HepG2 (cell line): ENCODE data around the gene POMP. TPM values are rescaled to one million over a fixed set of nuclear protein-coding genes. Genes with fewer than 3 reads are reported as not detected.

ENCODE experiments used
- ATAC-seq: fragments of 200-7000 bp; cut with Tn5 transposase; 3 replicates; pipeline ENCODE4 v1.9.1; 2020; ENCODE audit warnings: mild to moderate bottlenecking, moderate library complexity
- BruUV-seq: library from RNA; stranded (reverse); fragments of 400-500 nt; replicated peaks from 2 replicates; lab custom pipeline; 2021; lab: Mats Ljungman, UMichigan
- CTCF ChIA-PET: fragments of 300-600 bp; formaldehyde crosslinking; extraction: SDS; loops from one replicate; lab custom pipeline; 2021; ENCODE audit warnings: low total read pairs, inconsistent platforms, low intra/inter-chr PET ratio; lab: Yijun Ruan, JAX
- POLR2A ChIA-PET: fragments of 350-600 bp; sonication (Branson Sonifier 250); formaldehyde crosslinking; loops from one replicate; lab custom pipeline; 2020; ENCODE audit warnings: antibody characterized with exemption, inconsistent platforms; lab: Yijun Ruan, JAX
- DNase-seq: peaks from one replicate; pipeline ENCODE4 v3.0.0-alpha.2; 2015; ENCODE audit warnings: low spot score
- FAIRE-seq: peaks from 3 replicates; lab custom pipeline; 2011; peaks lifted over from hg19 to GRCh38; lab: Jason Lieb, UNC
- H2AFZ ChIP-seq: one replicate; pipeline ENCODE4 v1.6.1; 2011; ENCODE audit warnings: low read length, inconsistent platforms
- H3K27ac ChIP-seq: fragments of 300-600 bp; 3 replicates; pipeline ENCODE4 v1.8.0; 2011; ENCODE audit warnings: mixed run types, mild to moderate bottlenecking, mixed read lengths, low read length, inconsistent platforms; ENCODE audit not compliant: insufficient read depth; ENCODE audit errors: extremely low read length
- H3K27me3 ChIP-seq, 2 experiments: fragments of 200-600 bp in 1 of 2; 2 replicates in 1 of 2; 3 replicates in 1 of 2; pipeline versions ENCODE4 v1.6.0 to v1.8.0; 2011; ENCODE audit warnings: low read length in 2 of 2, mild to moderate bottlenecking in 2 of 2, moderate library complexity in 2 of 2, inconsistent platforms in 1 of 2; ENCODE audit not compliant: insufficient read depth in 2 of 2, control insufficient read depth in 1 of 2
- H3K36me3 ChIP-seq, 2 experiments: fragments of 200-600 bp in 1 of 2; replicated peaks in 1 of 2; 2 replicates in 1 of 2; 3 replicates in 1 of 2; pipeline versions ENCODE4 v1.5.1 to v1.8.0; 2011; ENCODE audit warnings: low read length in 2 of 2, inconsistent platforms in 1 of 2; ENCODE audit not compliant: insufficient read depth in 2 of 2, control insufficient read depth in 1 of 2
- H3K4me1 ChIP-seq: 2 replicates; pipeline ENCODE4 v1.5.1; 2012; ENCODE audit warnings: low read length, inconsistent platforms; ENCODE audit not compliant: insufficient read depth
- H3K4me2 ChIP-seq: 2 replicates; pipeline ENCODE4 v1.6.0; 2011; ENCODE audit warnings: low read depth, low read length, inconsistent platforms
- H3K4me3 ChIP-seq, 3 experiments: fragments of 200-600 bp in 1 of 3; sonication (generic), shearing (Covaris generic) in 1 of 3; replicated peaks in 1 of 3; 2 replicates each; pipeline ENCODE4 v1.5.1; 2011 to 2016; ENCODE audit warnings: low read length in 3 of 3, inconsistent platforms in 2 of 3, low read depth in 2 of 3, mild to moderate bottlenecking in 2 of 3, control low read depth in 1 of 3, mixed read lengths in 1 of 3; ENCODE audit not compliant: insufficient read depth in 1 of 3
- H3K79me2 ChIP-seq: one replicate; pipeline ENCODE4 v1.6.1; 2011; ENCODE audit warnings: low read length, inconsistent platforms; ENCODE audit not compliant: insufficient read depth
- H3K9ac ChIP-seq: 2 replicates; pipeline ENCODE4 v1.6.0; 2011; ENCODE audit warnings: mild to moderate bottlenecking, low read depth, low read length, inconsistent platforms; ENCODE audit not compliant: insufficient read depth
- H3K9me3 ChIP-seq: 2 replicates; pipeline ENCODE4 v1.5.1; 2012; ENCODE audit warnings: mild to moderate bottlenecking, low read length
- H4K20me1 ChIP-seq: 2 replicates; pipeline ENCODE4 v1.6.0; 2011; ENCODE audit warnings: inconsistent platforms, mild to moderate bottlenecking, low read length, moderate library complexity; ENCODE audit not compliant: insufficient read depth
- ATF2 ChIP-seq: sonication (generic); formaldehyde crosslinking; IDR thresholded peaks from 2 replicates; pipeline ENCODE4 v1.4.0; 2020; ENCODE audit warnings: missing genetic modification reagents
- ATF7 ChIP-seq, 2 experiments: fragments of 450-650 bp in 1 of 2; sonication (generic) in 1 of 2; formaldehyde crosslinking in 1 of 2; IDR thresholded peaks; 2 replicates each; pipeline versions ENCODE4 v1.4.0 to v1.6.1; 2016 to 2020; ENCODE audit warnings: antibody characterized with exemption in 1 of 2, mild to moderate bottlenecking in 1 of 2, missing genetic modification reagents in 1 of 2
- CEBPG ChIP-seq: IDR thresholded peaks from 2 replicates; pipeline ENCODE4 v1.6.1; 2016
- FOXA3 ChIP-seq: IDR thresholded peaks from 2 replicates; pipeline ENCODE4 v1.6.1; 2016; ENCODE audit warnings: missing genetic modification reagents, missing compliant biosample characterization
- GTF2F1 ChIP-seq: fragments of 150-350 bp; IDR thresholded peaks from 2 replicates; pipeline ENCODE4 v1.6.1; 2014; ENCODE audit warnings: low read length
- HNRNPLL ChIP-seq: fragments of 200-400 bp; formaldehyde crosslinking; IDR thresholded peaks from 2 replicates; pipeline ENCODE4 v1.6.1; 2017; ENCODE audit warnings: mild to moderate bottlenecking, low read depth, low read length; ENCODE audit not compliant: poor library complexity, severe bottlenecking
- KDM1A ChIP-seq: IDR thresholded peaks from 2 replicates; pipeline ENCODE4 v1.6.1; 2016; ENCODE audit warnings: missing compliant biosample characterization
- MTF1 ChIP-seq: sonication (generic); formaldehyde crosslinking; IDR thresholded peaks from 2 replicates; pipeline ENCODE4 v1.5.0; 2020; ENCODE audit warnings: missing genetic modification reagents
- POLR2AphosphoS5 ChIP-seq: IDR thresholded peaks from 2 replicates; pipeline ENCODE4 v1.6.1; 2012; ENCODE audit warnings: low read depth, low read length
- SATB2 ChIP-seq: sonication (generic); formaldehyde crosslinking; IDR thresholded peaks from 2 replicates; pipeline ENCODE4 v1.5.0; 2020; ENCODE audit warnings: missing genetic modification reagents
- ZNF12 ChIP-seq: sonication (generic); formaldehyde crosslinking; IDR thresholded peaks from 2 replicates; pipeline ENCODE4 v1.5.0; 2020; ENCODE audit warnings: missing genetic modification reagents
- ZNF562 ChIP-seq: sonication (generic); formaldehyde crosslinking; IDR thresholded peaks from 2 replicates; pipeline ENCODE4 v1.8.0; 2022; ENCODE audit warnings: missing genetic modification reagents, borderline replicate concordance
- WGBS: methylation state at CpG from one replicate; pipeline ENCODE4 v1.1.6; 2017; ENCODE audit warnings: low lambda C conversion rate; 5-methylcytosine and 5-hydroxymethylcytosine counted together
- in situ Hi-C: cut with HindIII; loops from 2 replicates; pipeline ENCODE4 v1.10.0; 2017; ENCODE audit warnings: low pct_unique_long_range_greater_than_20kb; ENCODE audit not compliant: extremely low pct_ligation_motif_present
- intact Hi-C: fragments of 100-400 bp; cut with micrococcal nuclease; formaldehyde crosslinking; loops from one replicate; pipeline ENCODE4 v1.10.0; 2022; ENCODE audit not compliant: unreplicated experiment
- polyA plus RNA-seq, 8 experiments: library from polyadenylated mRNA; depleted of rRNA in 3 of 8; stranded (reverse) in 7 of 8; unstranded in 1 of 8; fragments of >200 nt; fragmentation: Illumina TruSeq in 4 of 8; extraction: Trizol in 4 of 8; gene quantifications; 2 replicates each; pipeline versions ENCODE4 v1.2.1 to v1.2.3, GENCODE V29; 2011 to 2016; ENCODE audit warnings: low read depth in 4 of 8, missing spikeins in 1 of 8, mixed read lengths in 1 of 8; ENCODE audit not compliant: insufficient read depth in 1 of 8
- total RNA-seq, 5 experiments: library from RNA; depleted of rRNA; stranded (reverse); fragments of >200 nt; fragmentation: Illumina TruSeq; extraction: Trizol; gene quantifications; 2 replicates each; pipeline ENCODE4 v1.2.3, GENCODE V29; 2016; ENCODE audit warnings: low read depth in 1 of 5

The POMP gene
- total and polyA plus RNA-seq, 2 of the 13 experiments (the other 11 are each of a cell fraction or from before 2014, with no cell fraction given): 30.6 to 118 TPM

- in situ Hi-C loops: no loop called here
- no TSS peak for BruUV-seq
- ATAC-seq: no peak
Measured at GRCh38 chr13:28609381-28609780, 49.5 kb upstream of the POMP start.

GRCh38 chr13:28609926-28610325, 49.0 kb upstream of the POMP start:
- CTCF ChIA-PET: no interaction called here
- Histone ChIP-seq H4K20me1 (no peaks in the 10 kb centered on the region), H3K4me2 (no peak overlapping the region), H3K79me2 (no peaks in the 10 kb centered on the region), H3K27ac (no peak overlapping the region), H3K27me3 (no peaks in the 10 kb centered on the region), H3K9ac (no peak overlapping the region), H2AFZ (no peak overlapping the region), H3K4me3 (no peak overlapping the region), H3K9me3 (no peaks in the 10 kb centered on the region), H3K36me3 (no peaks in the 10 kb centered on the region), H3K4me1 (no peaks in the 10 kb centered on the region)
- ATAC-seq: no peak
- intact Hi-C loops (no loop called here), in situ Hi-C loops (no loop called here)
- no peak for FAIRE-seq
- WGBS: 3% methylated on average over 1 of the region's 1 CpG
- TF ChIP-seq POLR2AphosphoS5 (no peak), ATF2 (CRISPR knock-in tag) (no peak), FOXA3 (no peak)
- BruUV-seq: no TSS peak
- no peak for DNase-seq
- POLR2A ChIA-PET: no interaction called here

More at GRCh38 chr13:28609381-28609780, 49.5 kb upstream of the POMP start:
- H4K20me1 ChIP-seq: no peaks in the 10 kb centered on the region
- POLR2A ChIA-PET: no interaction called here
- no peak overlapping the region for H3K4me3 ChIP-seq
- H3K9ac ChIP-seq: no peak overlapping the region
- CTCF ChIA-PET: no interaction called here
- no peak for TF ChIP-seq GTF2F1
- TF ChIP-seq SATB2 (CRISPR knock-in tag): no peak
- no peak for TF ChIP-seq ZNF562
- no peak for TF ChIP-seq MTF1 (CRISPR knock-in tag)
- no peak for TF ChIP-seq KDM1A
- TF ChIP-seq ATF7 (IDR thresholded peaks at IDR 0.05): no peak
- TF ChIP-seq ATF7 (CRISPR knock-in tag; IDR thresholded peaks at IDR 0.05): no peak
- no peak for TF ChIP-seq HNRNPLL
- TF ChIP-seq ZNF12 (CRISPR knock-in tag): no peak
- no peak for TF ChIP-seq CEBPG (CRISPR knock-in tag)
- intact Hi-C loops: no loop called here
- no peaks in the 10 kb centered on the region for H3K9me3 ChIP-seq
- no peaks in the 10 kb centered on the region for H3K36me3 ChIP-seq
- H3K27ac ChIP-seq: no peak overlapping the region
- FAIRE-seq (no peak), DNase-seq (no peak)
- WGBS: 4% methylated on average over 1 of the region's 1 CpG
- H3K79me2 ChIP-seq: no peaks in the 10 kb centered on the region
- no peaks in the 10 kb centered on the region for H3K4me1 ChIP-seq
- no peak overlapping the region for H3K4me2 ChIP-seq
- no peak overlapping the region for H2AFZ ChIP-seq
- no peaks in the 10 kb centered on the region for H3K27me3 ChIP-seq
